HG03342 (cell line): ENCODE results near the gene RERE.
"Not testable (repeated sequence)": the region's sequence is repeated elsewhere in the genome, so short reads cannot be mapped to it uniquely, and the experiment has no call there.

Experiments
- ATAC-seq: cut with Tn5 transposase; IDR thresholded peaks from one replicate; pipeline ENCODE4 v1.9.1; 2021; ENCODE audit warnings: mild to moderate bottlenecking, moderate library complexity; ENCODE audit not compliant: unreplicated experiment

Gene RERE

DNA sequence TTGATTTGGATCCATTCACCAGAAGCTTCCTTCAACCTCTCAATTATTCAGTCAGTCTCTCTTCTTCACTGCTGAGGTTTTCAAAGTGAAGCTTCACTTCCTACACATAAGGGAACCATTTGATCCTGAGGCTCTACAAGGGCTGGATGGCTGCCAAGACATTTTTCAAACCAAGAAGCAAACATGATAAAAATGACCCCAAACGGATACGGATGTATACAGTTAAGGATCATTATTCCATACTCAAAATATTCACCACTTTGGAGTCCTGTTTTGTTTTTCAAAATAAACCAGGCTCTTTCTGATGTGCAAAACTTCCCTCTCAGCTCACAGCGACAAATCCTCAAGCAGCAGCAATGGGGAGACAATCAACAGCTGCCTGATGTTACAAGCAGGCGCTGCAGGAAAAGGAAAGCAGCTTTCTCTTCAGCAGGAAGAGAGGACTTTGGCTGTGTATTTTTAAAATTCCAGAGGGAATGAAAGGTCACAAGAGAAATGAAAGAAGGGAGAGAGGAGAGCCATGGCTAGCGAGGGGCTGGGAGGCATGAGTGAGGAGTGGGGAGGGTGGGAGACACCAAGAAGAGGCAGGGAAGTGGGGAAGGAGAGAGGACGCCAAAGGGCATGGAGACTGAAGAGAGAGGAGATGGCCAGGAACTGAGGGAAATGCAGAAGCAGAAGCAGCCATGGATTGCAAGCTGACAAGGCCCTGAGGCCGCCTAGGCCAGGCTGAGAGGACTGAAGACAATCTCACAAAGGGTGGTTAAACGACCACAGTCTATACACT is 354.1 kb downstream of the RERE start:
- ATAC-seq: no peak

DNA sequence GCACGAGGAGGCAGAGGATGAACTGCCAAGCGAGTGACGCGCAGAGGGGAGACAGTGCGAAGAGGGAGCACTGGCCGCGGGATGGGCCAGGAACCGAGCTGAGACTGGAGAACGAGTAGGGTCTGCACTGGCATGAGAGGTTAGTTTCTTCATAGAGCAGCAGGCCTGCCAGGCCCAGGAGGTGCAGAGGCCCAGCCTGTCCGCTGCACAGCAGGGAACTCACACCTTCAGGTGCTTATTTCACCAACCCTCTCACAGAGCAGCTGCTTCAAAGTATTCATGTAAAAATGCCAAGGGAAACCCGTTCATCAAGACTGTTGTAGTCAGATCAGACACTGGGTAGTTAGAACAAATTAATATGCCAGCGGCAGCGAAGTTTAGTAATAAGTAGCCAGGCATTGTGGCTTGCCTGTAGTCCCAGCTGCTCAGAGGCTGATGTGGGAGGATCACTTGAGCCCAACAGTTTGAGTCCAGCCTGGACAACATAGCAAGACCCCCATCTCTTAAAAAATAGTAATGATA is 355.0 kb downstream of the RERE start:
- no peak for ATAC-seq

DNA sequence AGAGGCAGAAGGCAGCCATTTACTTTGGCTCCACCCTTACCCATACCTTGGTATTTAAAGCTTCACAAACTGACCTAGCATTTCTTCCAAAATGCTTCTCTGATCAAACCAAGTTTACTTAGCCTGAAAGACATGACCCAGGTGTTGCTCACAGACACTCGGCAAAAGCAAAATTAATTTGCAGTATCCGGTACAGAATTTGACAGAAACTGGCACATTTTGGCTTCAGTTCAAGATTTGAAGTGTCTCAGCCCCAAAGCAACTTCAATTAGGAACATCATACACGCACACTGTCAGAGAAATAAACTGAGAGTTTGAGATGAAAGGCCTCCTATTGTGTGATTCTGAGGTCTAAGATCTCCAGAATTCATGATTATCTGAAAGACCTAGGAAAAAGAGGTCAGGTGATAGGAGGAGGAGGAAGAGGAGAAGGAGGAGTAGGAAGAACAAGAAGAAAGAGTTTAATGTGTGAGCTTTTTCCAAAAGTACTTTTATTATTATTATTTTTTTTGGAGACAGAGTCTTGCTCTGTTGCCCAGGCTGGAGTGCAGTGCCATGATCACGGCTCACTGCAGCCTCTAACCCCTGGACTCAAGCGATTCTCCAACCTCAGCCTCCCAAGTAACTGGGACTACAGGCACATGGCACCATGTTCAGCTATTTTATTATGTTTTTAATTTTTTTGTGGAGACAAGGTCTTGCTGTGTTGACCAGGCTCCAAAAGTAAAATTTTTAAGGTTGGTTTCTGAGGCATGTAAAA is 355.9 kb downstream of the RERE start:
- ATAC-seq: no peak

DNA sequence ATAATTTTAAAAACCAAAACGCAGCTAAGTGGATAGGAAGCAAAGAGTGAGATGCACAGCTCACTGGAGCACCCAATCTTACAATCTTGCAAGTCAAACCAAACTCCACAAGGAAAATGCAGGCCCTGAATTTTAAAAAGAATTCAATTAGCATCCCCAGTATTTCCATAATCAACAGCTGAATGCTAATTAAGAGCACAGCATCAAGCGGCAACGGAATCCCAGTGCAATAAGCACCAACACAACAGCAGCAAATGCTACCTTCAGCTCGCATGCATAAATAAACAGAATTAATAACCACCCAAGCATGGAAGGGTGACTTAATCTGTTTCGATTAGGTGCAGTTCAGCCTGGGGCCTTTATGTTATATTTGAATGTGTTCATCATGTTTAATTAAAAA is 356.7 kb downstream of the RERE start:
- ATAC-seq: no peak

DNA sequence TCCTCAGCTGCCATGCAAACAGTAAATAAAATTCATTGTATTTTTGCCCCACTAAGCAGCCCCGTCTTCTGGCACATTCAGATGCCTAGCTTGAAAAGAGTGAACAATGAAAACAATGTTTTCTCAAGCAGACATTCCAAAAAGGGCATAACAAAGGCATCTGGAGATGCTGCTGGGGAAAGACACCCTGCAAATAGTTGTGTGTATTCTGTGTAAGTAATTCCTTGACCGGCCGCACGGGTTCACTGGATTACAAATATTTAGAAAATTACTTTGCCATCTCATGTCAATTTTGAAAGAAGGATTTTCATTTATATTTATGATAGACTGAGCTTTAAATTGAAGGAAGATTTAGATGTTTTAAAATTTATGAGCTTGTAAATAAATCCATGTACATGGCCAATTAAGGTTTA is 357.3 kb downstream of the RERE start:
- no peak for ATAC-seq

DNA sequence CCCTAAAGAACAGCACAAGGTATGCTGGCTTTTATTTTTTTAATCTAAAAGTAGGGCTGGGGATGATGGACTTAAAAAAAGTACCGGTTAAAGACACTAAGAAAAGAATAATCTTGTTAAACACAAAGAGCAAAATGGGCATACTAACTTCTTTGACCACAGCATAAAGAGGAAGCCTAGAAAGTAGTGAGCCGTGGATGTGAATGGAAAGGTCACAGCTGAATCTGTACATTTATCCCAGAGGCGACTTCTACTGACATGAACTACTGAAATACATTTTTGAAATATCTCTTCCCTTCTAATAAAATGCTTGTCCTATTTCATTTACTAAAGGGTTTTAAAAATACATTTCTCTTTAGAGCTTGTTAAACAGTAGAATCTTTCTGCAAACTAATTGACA is 358.8 kb downstream of the RERE start:
- no peak for ATAC-seq

DNA sequence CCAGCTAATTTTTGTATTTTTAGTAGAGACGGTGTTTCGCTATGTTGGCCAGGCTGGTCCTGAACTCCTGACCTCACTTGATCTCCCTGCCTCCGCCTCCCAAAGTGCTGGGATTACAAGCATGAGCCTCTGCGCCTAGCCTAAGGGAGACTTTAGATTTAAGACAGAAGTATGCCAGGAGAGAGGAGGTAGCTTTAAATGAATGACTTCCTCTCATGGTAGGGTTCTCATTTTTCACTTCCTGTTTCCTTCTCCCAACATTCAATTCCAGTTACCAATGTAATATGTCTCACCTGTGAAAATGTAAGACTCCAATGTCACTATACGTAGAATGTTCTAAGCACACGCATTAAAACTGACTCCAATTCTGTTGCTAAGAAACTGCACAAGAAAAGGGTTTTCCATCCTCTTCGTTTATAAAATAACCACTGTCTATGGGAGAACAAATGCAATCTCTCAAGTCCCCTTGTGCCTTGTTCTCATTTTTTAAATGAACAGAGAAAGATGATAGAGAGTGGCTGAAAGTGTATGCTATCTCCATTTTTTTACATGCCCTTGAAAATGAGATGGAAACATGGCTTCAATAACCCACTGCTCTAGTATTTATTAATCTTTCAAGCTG is 359.6 kb downstream of the RERE start:
- ATAC-seq: no peak

DNA sequence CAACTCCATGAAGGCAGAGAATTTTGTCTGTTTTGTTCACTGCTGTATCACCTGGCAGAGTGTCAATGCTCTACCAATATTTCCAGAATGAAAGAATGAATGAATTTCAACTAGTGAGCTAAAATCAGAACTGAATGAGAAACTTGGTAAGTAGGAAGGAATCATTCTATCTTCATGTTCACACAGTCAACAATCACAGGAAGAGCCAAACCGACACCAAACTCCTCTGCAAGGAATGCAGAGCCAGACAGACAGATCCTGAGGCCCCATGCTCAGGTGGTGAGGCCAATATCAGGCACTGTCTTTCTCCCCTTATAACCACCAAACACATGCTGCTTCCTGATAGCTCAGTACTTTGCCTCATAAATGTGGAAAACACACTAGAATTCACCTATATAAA is 360.4 kb downstream of the RERE start:
- no peak for ATAC-seq

DNA sequence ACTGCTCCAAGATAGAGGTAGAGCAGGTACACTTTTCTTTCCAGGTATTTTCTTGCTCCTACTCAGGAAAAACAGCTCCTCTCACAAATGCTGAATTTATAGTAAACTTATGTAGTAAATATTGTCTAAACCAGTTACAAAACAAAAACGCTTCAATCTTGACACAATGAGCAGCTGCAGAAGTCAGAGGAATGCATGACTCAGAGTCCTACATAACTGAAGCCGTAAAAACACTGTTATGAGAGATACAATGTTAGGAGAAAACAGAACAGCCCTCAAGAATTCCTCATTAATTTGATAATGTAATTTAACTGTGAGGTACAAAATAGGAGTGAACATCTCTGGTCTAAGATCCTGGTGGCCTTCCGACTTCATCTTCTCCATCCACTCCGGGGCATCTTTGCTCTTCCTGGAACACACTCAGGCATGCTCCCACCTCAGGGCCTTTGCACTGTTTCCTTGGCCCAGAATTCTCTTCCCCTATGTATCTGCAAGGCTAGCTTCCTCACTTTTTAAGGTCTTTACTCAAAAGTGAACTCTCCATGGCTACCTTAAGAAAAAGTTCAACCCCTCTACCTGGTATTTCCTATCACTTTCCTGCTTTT is 361.0 kb downstream of the RERE start:
- no peak for ATAC-seq

DNA sequence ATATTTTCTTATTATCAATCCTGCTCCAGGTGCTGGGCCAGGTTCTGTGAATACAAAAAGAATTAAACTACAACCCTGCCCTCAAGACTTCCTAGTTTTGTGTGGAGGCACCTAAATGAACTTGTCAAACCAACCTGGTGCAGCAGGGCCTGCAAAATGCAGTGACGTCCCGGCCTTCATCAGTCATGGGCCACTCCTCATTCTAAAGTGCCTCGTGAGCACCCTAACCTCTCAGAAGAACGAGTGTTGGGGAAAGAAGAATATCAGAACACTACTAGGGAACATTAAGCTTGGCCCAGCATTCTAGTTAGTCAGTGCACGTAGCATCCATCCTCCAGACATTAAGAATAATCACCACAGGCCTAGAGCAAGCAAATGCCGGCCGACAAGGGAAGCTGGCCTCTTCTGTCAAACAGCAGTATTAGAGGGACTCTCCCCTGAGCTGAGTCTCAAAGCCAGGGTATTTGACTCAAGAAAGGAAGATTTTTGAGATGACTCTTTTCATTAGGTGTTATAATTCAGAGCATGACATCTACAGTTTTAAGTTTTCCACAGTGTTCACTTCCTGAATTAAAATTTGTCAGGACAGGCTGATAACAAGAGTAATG is 361.6 kb downstream of the RERE start:
- no peak for ATAC-seq

DNA sequence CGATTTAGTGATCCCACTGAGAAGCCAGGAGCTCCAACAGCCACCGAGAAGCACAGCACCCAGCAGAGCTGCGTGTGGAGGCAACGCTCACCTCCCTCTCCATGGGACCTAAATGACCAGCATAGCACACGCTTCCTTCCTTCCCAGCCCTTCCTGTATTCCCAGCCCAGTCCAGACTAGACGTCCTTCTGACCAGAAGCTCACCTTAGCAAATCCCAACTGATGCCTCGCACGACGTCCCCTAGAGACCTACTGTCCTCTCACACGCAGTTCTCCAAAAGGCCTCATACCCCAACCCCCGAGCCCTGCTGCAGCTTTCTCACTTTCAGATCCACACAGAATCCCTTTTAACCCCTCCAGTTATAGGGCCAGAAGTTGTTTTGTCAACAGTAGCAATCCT is 367.1 kb downstream of the RERE start:
- ATAC-seq: no peak

DNA sequence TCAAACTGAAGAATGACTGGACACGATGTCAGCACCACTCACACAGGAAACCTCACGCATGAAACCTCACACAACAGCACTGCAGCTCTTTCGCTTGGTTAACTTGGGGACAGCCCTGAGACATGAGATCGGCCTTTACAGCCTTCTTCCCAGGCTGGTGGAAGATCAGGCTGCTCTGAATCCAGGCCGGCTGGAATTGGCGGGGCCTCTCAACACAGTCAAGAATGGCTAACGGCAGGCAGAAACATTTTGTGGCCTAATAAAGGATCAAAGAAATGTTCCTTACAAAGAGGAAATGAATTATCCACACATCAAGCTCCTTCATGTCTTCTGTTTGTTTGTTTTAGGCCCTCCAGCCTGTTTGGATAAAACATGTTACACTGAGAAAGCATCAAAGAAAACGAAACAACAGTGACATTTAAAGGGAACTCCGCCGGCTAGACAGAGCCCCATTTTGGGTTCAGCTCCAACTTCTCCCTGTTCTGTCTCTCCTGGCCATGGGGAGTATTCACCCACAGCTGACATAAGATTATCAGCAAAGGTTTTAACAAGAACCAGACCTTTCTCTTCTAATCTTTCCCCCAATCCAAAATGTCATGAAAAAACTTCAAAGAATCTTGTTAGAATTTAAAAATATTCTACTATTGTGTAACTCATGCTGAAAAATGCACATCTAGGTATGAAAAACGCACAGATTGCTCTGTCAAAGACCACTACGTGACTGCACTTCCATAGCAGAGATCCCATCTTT is 368.4 kb downstream of the RERE start:
- ATAC-seq: no peak

DNA sequence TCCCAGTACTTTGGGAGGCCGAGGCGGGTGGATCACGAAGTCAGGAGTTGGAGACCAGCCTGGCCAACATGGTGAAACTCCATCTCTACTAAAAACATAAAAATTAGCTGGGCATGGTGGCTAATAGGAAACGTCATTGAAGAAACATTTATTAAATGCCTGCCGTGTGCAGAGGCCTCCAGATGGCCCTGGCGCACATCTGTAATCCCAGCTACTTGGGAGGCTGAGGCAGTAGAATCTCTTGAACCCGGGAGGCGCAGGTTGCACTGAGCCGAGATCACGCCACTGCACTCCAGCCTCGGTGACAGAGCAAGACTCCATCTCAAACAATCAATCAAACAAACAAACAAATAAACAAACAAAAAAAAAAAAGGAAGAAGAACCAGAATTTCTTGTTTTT is 368.9 kb downstream of the RERE start:
- not testable (repeated sequence) for ATAC-seq

DNA sequence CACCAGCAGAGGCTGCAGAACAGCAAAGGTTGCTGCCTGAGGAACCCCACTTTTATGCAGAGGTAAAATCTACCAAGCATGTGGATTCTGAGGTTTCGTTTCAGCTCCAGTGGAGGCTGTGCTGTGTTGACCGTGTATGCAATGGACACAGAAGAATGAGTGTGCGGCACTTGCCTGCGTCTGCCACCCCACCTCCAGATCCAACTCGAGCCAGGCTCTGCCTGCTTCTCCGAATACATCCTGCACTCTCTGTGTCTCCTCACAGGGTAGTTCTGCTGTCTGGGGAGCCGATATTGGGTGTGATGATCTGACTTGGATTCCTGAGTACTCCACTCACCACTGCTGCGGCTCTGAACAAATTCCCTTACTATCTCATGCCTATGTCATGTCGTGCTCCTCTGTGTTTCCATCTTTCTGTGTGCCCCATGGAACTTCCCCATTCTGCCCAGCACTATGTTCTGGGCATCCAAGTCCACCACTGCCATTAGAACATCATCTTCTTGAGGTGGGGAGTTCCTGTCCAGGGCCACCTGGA is 369.8 kb downstream of the RERE start:
- no peak for ATAC-seq

DNA sequence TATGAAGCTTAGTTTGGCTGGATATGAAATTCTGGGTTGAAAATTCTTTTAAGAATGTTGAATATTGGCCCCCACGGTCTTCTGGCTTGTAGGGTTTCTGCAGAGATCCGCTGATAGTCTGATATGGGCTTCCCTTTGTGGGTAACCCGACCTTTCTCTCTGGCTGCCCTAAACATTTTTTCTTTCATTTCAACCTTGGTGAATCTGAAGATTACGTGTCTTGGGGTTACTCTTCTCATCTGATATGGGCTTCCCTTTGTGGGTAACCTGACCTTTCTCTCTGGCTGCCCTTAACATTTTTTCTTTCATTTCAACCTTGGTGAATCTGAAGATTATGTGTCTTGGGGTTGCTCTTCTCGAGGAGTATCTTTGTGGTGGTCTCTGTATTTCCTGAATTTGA is 371.3 kb downstream of the RERE start:
- ATAC-seq: not testable (repeated sequence)

DNA sequence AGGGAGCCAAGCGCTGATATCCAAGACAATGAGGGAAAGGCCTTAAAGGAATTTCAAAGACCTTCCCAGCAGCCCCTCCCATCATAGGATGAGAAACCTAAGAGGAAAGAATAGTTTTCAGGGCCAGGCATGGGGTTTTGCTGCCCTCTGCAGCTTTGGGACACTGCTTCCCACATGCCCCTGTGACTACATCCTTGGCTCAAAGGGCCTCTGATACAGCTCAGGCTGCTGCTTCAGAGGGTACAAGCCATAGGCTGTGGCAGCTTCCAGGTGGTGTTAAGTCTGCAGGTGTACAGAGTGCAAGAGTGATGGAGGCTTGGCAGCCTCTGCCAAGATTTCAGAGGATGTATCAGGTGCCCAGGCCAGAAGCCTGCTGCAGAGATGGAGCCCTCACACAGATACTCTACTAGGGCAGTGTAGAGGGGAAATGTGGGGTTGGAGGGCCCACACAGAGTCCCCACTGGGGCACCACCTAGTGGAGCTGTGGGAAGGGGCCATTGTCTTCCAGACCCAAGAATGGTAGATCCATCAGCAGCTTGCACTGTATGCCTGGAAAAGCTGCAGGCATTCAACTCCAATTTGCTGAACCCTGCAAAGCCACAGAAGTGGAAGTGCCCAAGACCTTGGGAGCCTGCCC is 373.8 kb downstream of the RERE start:
- ATAC-seq: no peak

DNA sequence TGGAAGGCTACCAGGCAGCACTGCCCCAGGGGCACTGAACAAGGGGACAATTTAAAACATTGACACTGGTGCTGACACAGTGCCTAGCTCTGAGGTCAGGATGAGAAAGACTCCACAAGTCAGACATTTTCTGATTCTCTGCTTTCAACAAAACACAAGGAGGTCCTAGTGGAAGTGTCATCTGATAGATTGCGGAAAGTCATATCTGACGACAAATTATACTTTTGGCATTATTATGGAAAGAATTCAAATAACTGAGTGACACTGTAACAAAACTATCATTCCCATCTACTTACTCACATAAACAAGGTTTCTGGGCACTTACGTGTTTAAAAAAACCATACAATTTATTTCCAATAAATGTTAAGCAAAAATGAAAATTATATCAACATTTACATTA is 376.0 kb downstream of the RERE start:
- ATAC-seq: no peak

DNA sequence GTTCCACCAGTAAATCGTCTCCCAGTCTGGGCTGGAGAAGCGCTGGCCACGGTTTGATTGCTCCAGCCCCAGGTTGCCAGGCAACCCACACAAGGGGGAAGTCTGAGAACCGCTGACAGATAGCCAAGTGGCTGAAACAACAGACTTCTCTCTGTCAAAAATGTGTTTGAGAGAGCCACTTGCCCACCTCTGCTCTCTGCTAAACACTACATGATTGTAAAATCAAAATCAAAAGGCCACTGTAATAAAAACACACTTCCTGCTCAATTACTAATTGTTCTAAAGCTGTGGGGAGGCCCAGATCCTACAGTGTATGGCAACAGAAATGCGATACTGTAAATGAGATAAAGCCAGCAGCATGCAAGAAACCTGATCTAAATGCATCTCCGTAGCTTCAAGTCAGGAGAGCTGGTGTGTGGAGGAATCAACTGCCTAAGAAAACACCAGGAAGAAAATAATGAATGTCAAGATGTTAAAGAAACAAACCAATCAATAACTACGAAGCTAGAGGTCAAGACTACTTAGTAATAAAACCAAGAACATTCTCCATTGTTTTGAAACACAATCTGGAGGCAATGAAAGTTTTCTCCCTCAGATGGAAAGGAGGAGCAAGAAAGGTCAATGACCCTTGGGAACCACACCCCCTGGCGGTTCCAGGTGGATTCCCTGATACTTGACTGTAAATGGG is 378.3 kb downstream of the RERE start:
- ATAC-seq: no peak

DNA sequence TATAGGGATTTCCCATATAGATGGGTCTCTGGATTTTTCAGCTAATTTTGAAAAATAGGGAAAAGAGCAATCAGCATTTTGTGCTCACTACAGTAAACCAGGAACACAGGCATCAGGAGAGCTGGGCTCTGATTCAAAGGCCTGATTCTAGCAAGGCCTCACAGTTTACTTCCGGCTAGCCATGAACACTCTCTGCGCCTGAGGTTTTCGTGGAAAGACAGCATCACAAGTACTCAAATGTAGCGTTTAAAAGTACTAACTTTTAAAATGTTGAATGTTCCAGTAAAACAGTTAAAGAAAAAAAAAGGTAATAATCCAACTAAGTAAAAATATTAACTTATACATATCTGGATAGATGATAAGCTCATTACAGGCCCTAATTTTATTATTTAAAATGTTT is 379.0 kb downstream of the RERE start:
- no peak for ATAC-seq
